ENCODE results near the gene KRT72.

The KRT72 gene

GRCh38 chr12:52575948-52576347, 25.3 kb downstream of the KRT72 start:
- Histone ChIP-seq H3F3A (ENCODE audit: control insufficient read depth, insufficient read depth) (no peaks in the 10 kb centered on the region), H3K9me2 (replicated peaks; ENCODE audit: control insufficient read depth, low read length) (no peaks in the 10 kb centered on the region), H3K9me3 (ENCODE audit: control insufficient read depth, insufficient read depth, low read length) (no peaks in the 10 kb centered on the region), H3K4me1 (ENCODE audit: control insufficient read depth, low read length) (peaks cover 9% of the 10 kb centered on the region; the same call in 1 of the 2 replicates), H4K20me1 (ENCODE audit: control insufficient read depth, insufficient read depth, low read depth, low read length) (no peaks in the 10 kb centered on the region), H3K4me3 (ENCODE audit: low read length) (no peak overlapping the region), H3K27ac (ENCODE audit: low read depth, low read length) (no peak overlapping the region), H3K27me3 (ENCODE audit: control insufficient read depth, low read length) (peaks cover 34% of the 10 kb centered on the region), H3K4me2 (ENCODE audit: low read length) (no peak overlapping the region), H3K79me2 (ENCODE audit: control insufficient read depth, low read length) (no peaks in the 10 kb centered on the region), H3K36me3 (ENCODE audit: control insufficient read depth, low read length) (no peaks in the 10 kb centered on the region)
- TF ChIP-seq, protein P1, sequence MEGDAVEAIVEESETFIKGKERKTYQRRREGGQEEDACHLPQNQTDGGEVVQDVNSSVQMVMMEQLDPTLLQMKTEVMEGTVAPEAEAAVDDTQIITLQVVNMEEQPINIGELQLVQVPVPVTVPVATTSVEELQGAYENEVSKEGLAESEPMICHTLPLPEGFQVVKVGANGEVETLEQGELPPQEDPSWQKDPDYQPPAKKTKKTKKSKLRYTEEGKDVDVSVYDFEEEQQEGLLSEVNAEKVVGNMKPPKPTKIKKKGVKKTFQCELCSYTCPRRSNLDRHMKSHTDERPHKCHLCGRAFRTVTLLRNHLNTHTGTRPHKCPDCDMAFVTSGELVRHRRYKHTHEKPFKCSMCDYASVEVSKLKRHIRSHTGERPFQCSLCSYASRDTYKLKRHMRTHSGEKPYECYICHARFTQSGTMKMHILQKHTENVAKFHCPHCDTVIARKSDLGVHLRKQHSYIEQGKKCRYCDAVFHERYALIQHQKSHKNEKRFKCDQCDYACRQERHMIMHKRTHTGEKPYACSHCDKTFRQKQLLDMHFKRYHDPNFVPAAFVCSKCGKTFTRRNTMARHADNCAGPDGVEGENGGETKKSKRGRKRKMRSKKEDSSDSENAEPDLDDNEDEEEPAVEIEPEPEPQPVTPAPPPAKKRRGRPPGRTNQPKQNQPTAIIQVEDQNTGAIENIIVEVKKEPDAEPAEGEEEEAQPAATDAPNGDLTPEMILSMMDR (IDR thresholded peaks at IDR 0.05; ENCODE audit: low read depth, low read length, poor library complexity, severe bottlenecking) = no peak
- TF ChIP-seq EZH2phosphoT487 (IDR thresholded peaks at IDR 0.05; ENCODE audit: borderline replicate concordance, low read length) = no peak

DNA sequence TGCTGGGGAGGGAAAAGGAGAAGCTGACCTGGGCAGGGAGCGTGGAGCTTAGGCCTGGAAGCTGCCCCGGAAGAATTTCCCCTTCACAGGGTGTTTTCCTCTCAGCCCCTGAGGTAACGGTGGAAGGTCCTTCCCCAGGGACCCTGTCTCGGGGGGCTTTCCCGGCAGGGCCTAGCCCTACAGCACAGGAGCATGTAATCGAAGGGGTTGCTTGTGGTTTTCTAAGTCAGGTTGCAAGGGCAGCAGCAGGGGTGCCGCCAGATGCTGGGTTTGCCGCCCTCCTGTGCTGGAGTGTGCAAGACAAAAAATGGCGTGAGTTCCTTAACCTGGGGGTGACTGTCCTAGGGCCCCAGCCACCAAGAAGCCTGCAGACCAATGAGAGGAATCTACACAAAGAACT, 26.0 kb downstream of the KRT72 start:
- no peaks in the 10 kb centered on the region for H4K20me1 ChIP-seq (ENCODE audit: control insufficient read depth, insufficient read depth, low read depth, low read length)
- TF ChIP-seq, protein P1 (IDR thresholded peaks at IDR 0.05; ENCODE audit: low read depth, low read length, poor library complexity, severe bottlenecking) = no peak
- no peak for TF ChIP-seq EZH2phosphoT487 (IDR thresholded peaks at IDR 0.05; ENCODE audit: borderline replicate concordance, low read length)
- no peak overlapping the region for H3K4me3 ChIP-seq (ENCODE audit: low read length)
- no peaks in the 10 kb centered on the region for H3F3A ChIP-seq (ENCODE audit: control insufficient read depth, insufficient read depth)
- H3K4me1 ChIP-seq (ENCODE audit: control insufficient read depth, low read length) = peaks cover 9% of the 10 kb centered on the region; the same call in 1 of the 2 replicates
- H3K9me3 ChIP-seq (ENCODE audit: control insufficient read depth, insufficient read depth, low read length) = no peaks in the 10 kb centered on the region
- H3K4me2 ChIP-seq (ENCODE audit: low read length) = no peak overlapping the region
- no peaks in the 10 kb centered on the region for H3K9me2 ChIP-seq (replicated peaks; ENCODE audit: control insufficient read depth, low read length)
- peaks cover 37% of the 10 kb centered on the region for H3K27me3 ChIP-seq (ENCODE audit: control insufficient read depth, low read length)
- H3K27ac ChIP-seq (ENCODE audit: low read depth, low read length) = no peak overlapping the region
- no peaks in the 10 kb centered on the region for H3K79me2 ChIP-seq (ENCODE audit: control insufficient read depth, low read length)
- no peaks in the 10 kb centered on the region for H3K36me3 ChIP-seq (ENCODE audit: control insufficient read depth, low read length)

GRCh38 chr12:52573743-52574142, 27.5 kb downstream of the KRT72 start, which contains the start of gene KRT74:
Gene KRT74 (minus strand): TSS chr12:52573843. CDS start chr12:52573777, 66 bp downstream.
- no peak within 1 kb of the TSS for H3K4me3 ChIP-seq (ENCODE audit: low read length)
- no peaks in the 10 kb centered on the region for H3K79me2 ChIP-seq (ENCODE audit: control insufficient read depth, low read length)
- no peaks in the 10 kb centered on the region for H3K9me2 ChIP-seq (replicated peaks; ENCODE audit: control insufficient read depth, low read length)
- H3K4me1 ChIP-seq (ENCODE audit: control insufficient read depth, low read length) = peaks cover 9% of the 10 kb centered on the region; the same call in 1 of the 2 replicates
- no peaks in the 10 kb centered on the region for H3K36me3 ChIP-seq (ENCODE audit: control insufficient read depth, low read length)
- no peaks in the 10 kb centered on the region for H3K9me3 ChIP-seq (ENCODE audit: control insufficient read depth, insufficient read depth, low read length)
- H3K4me2 ChIP-seq (ENCODE audit: low read length) = no peak within 1 kb of the TSS
- H3K27me3 ChIP-seq (ENCODE audit: control insufficient read depth, low read length) = peaks cover 35% of the 10 kb centered on the region
- H4K20me1 ChIP-seq (ENCODE audit: control insufficient read depth, insufficient read depth, low read depth, low read length) = no peaks in the 10 kb centered on the region
- H3K27ac ChIP-seq (ENCODE audit: low read depth, low read length) = no peak within 1 kb of the TSS
- no peak for TF ChIP-seq EZH2phosphoT487 (IDR thresholded peaks at IDR 0.05; ENCODE audit: borderline replicate concordance, low read length)
- TF ChIP-seq, protein P1 (IDR thresholded peaks at IDR 0.05; ENCODE audit: low read depth, low read length, poor library complexity, severe bottlenecking) = no peak
- H3F3A ChIP-seq (ENCODE audit: control insufficient read depth, insufficient read depth) = no peaks in the 10 kb centered on the region

Measured in DOHH2 (cell line).